Activated naive CD4-positive, alpha-beta T cell treated with anti-CD3 and anti-CD28 coated beads for 36 hours (primary cell): Measurements from ENCODE around the gene DLGAP1. TPM values are rescaled to one million over a fixed set of nuclear protein-coding genes. Genes with fewer than 3 reads are reported as not detected.
A peak's percentile ranks its signal among the peaks of the same experiment; 100 is the strongest.

Experiments
- CTCF ChIA-PET: fragments of 350-600 bp; sonication (Branson Sonifier 250); formaldehyde crosslinking; loops from one replicate; lab custom pipeline; 2021; ENCODE audit warnings: antibody characterized with exemption; lab: Charles Lee
- DNase-seq: peaks from one replicate; pipeline ENCODE4 v3.0.0-alpha.2; 2020
- H3K27ac Mint-ChIP-seq: one replicate; pipeline ENCODE4 v1.8.0; 2021; ENCODE audit warnings: mild to moderate bottlenecking, mixed read lengths
- H3K27me3 Mint-ChIP-seq: one replicate; pipeline ENCODE4 v1.8.0; 2021; ENCODE audit warnings: low read depth, mixed read lengths
- H3K36me3 Mint-ChIP-seq: one replicate; pipeline ENCODE4 v1.8.0; 2021; ENCODE audit warnings: low read depth, mixed read lengths
- H3K4me1 Mint-ChIP-seq: one replicate; pipeline ENCODE4 v1.8.0; 2021; ENCODE audit warnings: low read depth, mixed read lengths
- H3K4me3 Mint-ChIP-seq: one replicate; pipeline ENCODE4 v1.8.0; 2021; ENCODE audit warnings: mild to moderate bottlenecking, moderate library complexity, mixed read lengths
- H3K9me3 Mint-ChIP-seq: one replicate; pipeline ENCODE4 v1.8.0; 2021; ENCODE audit warnings: mixed read lengths
- intact Hi-C: fragments of 100-400 bp; cut with micrococcal nuclease; formaldehyde crosslinking; loops from one replicate; pipeline ENCODE4 v1.15.1; 2023
- total RNA-seq, 2 experiments: library from RNA; stranded (reverse); gene quantifications; one replicate each; pipeline ENCODE4 v1.2.3, GENCODE V29; 2021

The DLGAP1 gene
- total RNA-seq, 2 experiments from 2014 or later: not detected

- Mint-ChIP-seq H3K4me1 (peaks cover 15% of the 10 kb centered on the region), H3K27ac (no peak overlapping the region), H3K4me3 (no peak overlapping the region), H3K36me3 (no peaks in the 10 kb centered on the region), H3K27me3 (no peaks in the 10 kb centered on the region), H3K9me3 (no peaks in the 10 kb centered on the region)
- intact Hi-C loops: loop anchor here (5.0 to 10.0 kb wide), 3 partner anchors 372 to 675 kb away; no protein-coding TSS in a partner anchor
- CTCF ChIA-PET: interaction anchor here (1.7 kb wide), 1 partner anchor 387 kb away, joined by 8 read pairs; no protein-coding TSS in a partner anchor
- DNase-seq: no peak
These were observed 785.7 kb downstream of the DLGAP1 start for GRCh38 chr18:3669376-3669775.

DNA sequence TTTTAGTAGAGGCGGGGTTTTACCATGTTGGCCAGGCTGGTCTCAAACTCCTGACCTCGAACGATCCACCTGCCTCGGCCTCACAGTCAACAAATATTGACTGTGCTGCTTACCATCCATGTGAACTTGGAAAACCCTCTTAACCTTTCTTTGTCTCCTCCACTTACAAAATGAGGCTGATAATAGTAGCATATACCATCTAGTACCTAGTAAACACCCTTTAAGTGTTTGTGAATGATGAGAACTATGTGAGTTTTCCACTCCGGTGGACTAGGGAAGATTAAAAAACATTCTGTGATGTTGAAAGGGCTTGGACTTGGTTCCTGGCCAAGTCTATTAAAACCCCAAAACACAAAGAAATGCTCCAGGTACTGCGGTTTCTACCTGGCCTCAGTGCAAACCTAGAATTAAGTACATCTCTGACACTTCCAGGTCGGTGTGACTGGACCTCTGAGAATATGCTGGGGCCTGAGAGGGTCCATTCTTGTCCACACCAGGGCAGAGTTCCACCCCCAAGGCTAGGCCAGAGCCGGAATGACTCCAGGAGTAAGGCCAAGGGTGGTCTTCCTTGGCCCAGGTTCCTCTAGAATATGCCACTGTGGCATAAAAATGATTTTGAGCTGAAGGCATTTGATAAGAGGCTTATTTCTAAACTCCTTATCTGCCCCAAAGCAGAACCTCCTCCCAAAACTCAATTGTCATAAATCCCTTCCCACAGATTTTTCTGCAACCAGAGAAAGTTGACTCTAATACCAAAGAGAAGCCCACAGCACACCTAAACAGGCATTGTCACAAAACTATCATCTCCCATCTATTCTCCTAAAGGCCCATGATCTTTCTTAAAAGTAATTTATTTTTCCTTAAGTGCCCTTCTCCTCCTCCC, 787.6 kb downstream of the DLGAP1 start:
- H3K27ac Mint-ChIP-seq: no peak overlapping the region
- no peaks in the 10 kb centered on the region for H3K9me3 Mint-ChIP-seq
- intact Hi-C loops: loop anchor here (2.0 to 10.0 kb wide), 4 partner anchors 43 to 673 kb away; no protein-coding TSS in a partner anchor
- H3K36me3 Mint-ChIP-seq: no peaks in the 10 kb centered on the region
- no peak for DNase-seq
- CTCF ChIA-PET: interaction anchor here (0.5 to 6.7 kb wide), 32 partner anchors 8 to 420 kb away, joined by 3 to 138 read pairs (median 8); partner anchors contain the start of gene MYL12A
- H3K4me3 Mint-ChIP-seq: no peak overlapping the region
- H3K27me3 Mint-ChIP-seq: no peaks in the 10 kb centered on the region
- H3K4me1 Mint-ChIP-seq: peaks cover 16% of the 10 kb centered on the region

DNA sequence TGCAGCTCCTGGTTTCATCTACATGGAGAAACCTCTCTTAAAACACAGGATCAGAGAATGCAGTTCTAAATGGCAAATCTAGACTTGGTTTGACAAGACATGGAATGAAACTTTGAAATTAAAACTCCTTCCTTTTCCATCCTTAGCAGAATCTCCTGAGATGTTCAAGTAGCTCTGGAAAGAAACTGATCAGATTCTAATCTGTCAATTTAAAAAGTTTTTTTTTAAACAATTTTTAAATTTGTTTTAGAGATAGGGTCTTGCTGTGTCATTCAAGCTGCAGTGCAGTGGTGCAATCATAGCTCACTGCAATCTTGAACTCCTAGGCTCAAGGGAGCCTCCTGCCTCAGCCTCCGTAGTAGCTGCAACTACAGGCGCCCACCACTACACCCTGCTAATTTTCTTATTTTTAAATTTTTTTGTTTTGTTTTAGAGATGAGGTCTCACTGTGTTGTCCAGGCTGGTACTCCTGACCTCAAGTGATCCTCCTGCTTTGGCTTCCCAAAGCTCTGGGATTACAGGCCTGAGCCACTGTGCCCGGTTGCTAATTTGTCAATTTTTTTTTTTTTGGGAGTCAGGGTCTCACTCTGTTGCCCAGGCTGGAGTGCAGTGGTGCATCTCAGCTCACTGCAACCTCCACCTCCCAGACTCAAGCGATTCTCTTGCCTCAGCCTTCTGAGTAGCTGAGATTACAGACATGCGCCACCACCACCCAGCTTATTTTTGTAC, 788.4 kb downstream of the DLGAP1 start:
- H3K4me3 Mint-ChIP-seq: no peak overlapping the region
- peaks cover 22% of the 10 kb centered on the region for H3K4me1 Mint-ChIP-seq
- no peaks in the 10 kb centered on the region for H3K27me3 Mint-ChIP-seq
- CTCF ChIA-PET: interaction anchor here (0.6 to 6.7 kb wide), 72 partner anchors 9 to 1096 kb away, joined by 3 to 138 read pairs (median 6); partner anchors contain the start of gene MYL12A
- intact Hi-C loops: loop anchor here (1.0 to 10.0 kb wide), 9 partner anchors 42 to 672 kb away; no protein-coding TSS in a partner anchor
- no peak for DNase-seq
- H3K9me3 Mint-ChIP-seq: no peaks in the 10 kb centered on the region
- no peaks in the 10 kb centered on the region for H3K36me3 Mint-ChIP-seq
- H3K27ac Mint-ChIP-seq: no peak overlapping the region

GRCh38 chr18:3665780-3666525, 789.2 kb downstream of the DLGAP1 start:
- H3K27me3 Mint-ChIP-seq: no peaks in the 10 kb centered on the region
- no peak overlapping the region for H3K27ac Mint-ChIP-seq
- no peaks in the 10 kb centered on the region for H3K36me3 Mint-ChIP-seq
- intact Hi-C loops: loop anchor here (1.0 to 10.0 kb wide), 9 partner anchors 41 to 671 kb away; no protein-coding TSS in a partner anchor
- peaks cover 26% of the 10 kb centered on the region for H3K4me1 Mint-ChIP-seq
- peak; percentile 84 for DNase-seq
- CTCF ChIA-PET: interaction anchor here (0.6 to 6.7 kb wide), 82 partner anchors 8 to 1095 kb away, joined by 3 to 138 read pairs (median 5); partner anchors contain the start of gene MYL12A
- H3K4me3 Mint-ChIP-seq: peak overlapping the region; percentile 38
- H3K9me3 Mint-ChIP-seq: no peaks in the 10 kb centered on the region

DNA sequence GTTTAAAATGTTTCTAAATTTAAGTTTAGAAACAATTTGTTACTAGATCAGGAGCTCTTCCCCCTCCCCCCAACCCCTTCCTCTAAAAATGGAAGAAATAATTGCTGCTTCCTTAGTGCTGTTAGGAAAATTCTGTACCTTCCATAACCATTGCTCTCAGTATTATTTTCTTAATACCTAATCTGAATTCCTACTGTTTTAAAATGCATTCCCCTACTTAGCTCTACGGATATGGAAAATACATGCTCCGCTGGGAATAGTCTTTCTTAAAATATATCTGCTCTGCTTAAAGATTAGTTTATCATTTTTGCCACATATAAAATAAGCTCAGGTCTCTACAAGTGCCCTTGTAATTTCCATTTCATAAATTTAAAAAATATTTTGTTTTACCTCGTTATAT, 789.9 kb downstream of the DLGAP1 start:
- intact Hi-C loops: loop anchor here (5.0 to 10.0 kb wide), 3 partner anchors 368 to 670 kb away; no protein-coding TSS in a partner anchor
- no peak overlapping the region for H3K27ac Mint-ChIP-seq
- no peak for DNase-seq
- no peaks in the 10 kb centered on the region for H3K9me3 Mint-ChIP-seq
- CTCF ChIA-PET: interaction anchor here (0.6 to 6.7 kb wide), 54 partner anchors 8 to 603 kb away, joined by 3 to 138 read pairs (median 6); no protein-coding TSS in a partner anchor
- H3K4me1 Mint-ChIP-seq: peaks cover 26% of the 10 kb centered on the region
- no peaks in the 10 kb centered on the region for H3K27me3 Mint-ChIP-seq
- H3K4me3 Mint-ChIP-seq: no peak overlapping the region
- H3K36me3 Mint-ChIP-seq: no peaks in the 10 kb centered on the region

- H3K9me3 Mint-ChIP-seq: no peaks in the 10 kb centered on the region
- H3K27me3 Mint-ChIP-seq: no peaks in the 10 kb centered on the region
- no peak overlapping the region for H3K27ac Mint-ChIP-seq
- intact Hi-C loops: loop anchor here (5.0 to 10.0 kb wide), 3 partner anchors 367 to 670 kb away; no protein-coding TSS in a partner anchor
- peak; percentile 43 for DNase-seq
- no peak overlapping the region for H3K4me3 Mint-ChIP-seq
- CTCF ChIA-PET: interaction anchor here (0.6 to 6.7 kb wide), 44 partner anchors 9 to 414 kb away, joined by 3 to 138 read pairs (median 6); no protein-coding TSS in a partner anchor
- H3K4me1 Mint-ChIP-seq: peaks cover 26% of the 10 kb centered on the region
- H3K36me3 Mint-ChIP-seq: no peaks in the 10 kb centered on the region
These were observed 790.4 kb downstream of the DLGAP1 start for GRCh38 chr18:3664563-3665178.

DNA sequence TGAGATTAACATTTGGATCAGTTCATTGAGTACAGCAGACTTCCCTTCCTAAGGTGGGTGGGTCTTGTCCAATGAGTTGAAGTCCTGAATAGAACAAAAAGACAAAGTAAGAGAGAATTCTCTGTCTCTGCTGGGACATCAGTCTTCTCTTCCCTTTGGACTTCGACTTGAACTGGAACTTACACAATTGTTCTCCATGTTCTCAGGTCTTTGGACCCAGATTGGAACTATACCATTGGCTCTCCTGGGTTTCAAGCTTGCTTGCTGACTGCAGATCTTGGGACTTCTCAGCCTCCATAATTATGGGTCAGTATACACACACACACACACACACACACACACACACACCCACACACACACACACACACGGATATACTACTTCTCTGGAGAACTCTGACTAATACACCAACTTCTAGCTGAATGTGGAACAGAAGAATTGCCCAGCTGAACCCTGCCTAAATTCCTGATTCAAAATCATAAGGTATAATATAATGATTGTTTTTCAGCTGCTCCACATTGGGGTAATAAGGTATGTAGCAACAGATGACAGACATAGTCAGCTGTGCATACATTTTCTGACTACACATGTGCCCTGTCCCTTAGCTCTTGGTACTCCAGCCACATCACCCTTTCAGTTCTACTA, 791.1 kb downstream of the DLGAP1 start:
- H3K36me3 Mint-ChIP-seq: no peaks in the 10 kb centered on the region
- peaks cover 26% of the 10 kb centered on the region for H3K4me1 Mint-ChIP-seq
- no peak overlapping the region for H3K4me3 Mint-ChIP-seq
- intact Hi-C loops: loop anchor here (10.0 kb wide), 2 partner anchors 509 to 669 kb away; no protein-coding TSS in a partner anchor
- H3K27me3 Mint-ChIP-seq: no peaks in the 10 kb centered on the region
- no peak overlapping the region for H3K27ac Mint-ChIP-seq
- CTCF ChIA-PET: interaction anchor here (0.6 to 6.7 kb wide), 28 partner anchors 8 to 399 kb away, joined by 3 to 138 read pairs (median 7); no protein-coding TSS in a partner anchor
- no peak for DNase-seq
- no peaks in the 10 kb centered on the region for H3K9me3 Mint-ChIP-seq

DNA sequence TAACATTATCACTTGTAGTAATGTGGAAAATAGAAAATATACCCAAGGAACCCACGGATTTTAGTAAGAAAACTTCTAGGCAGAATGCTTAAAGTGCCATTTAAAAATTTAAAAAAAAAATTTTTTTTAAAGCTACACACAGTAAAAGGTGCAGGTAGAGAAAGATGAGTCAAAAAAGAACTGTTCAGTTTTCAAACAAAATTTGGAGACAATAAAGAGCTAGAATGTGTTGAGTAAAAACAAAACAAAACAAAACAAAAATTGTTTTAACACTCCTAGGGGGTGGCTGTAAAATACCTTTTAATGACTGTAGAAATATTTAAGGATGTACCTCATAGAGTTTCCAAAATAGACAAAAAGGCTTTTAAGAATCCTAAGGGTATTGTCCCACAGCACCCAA, 793.1 kb downstream of the DLGAP1 start:
- Mint-ChIP-seq H3K27me3 (no peaks in the 10 kb centered on the region), H3K36me3 (no peaks in the 10 kb centered on the region), H3K9me3 (no peaks in the 10 kb centered on the region), H3K4me3 (no peak overlapping the region), H3K4me1 (peaks cover 26% of the 10 kb centered on the region), H3K27ac (no peak overlapping the region)
- no peak for DNase-seq
- CTCF ChIA-PET: interaction anchor here (0.6 to 6.7 kb wide), 14 partner anchors 41 to 384 kb away, joined by 3 to 138 read pairs (median 5); no protein-coding TSS in a partner anchor
- intact Hi-C loops: loop anchor here (10.0 kb wide), 2 partner anchors 507 to 667 kb away; no protein-coding TSS in a partner anchor

GRCh38 chr18:3660739-3661515, 794.2 kb downstream of the DLGAP1 start:
- Mint-ChIP-seq H3K4me3 (no peak overlapping the region), H3K4me1 (peaks cover 23% of the 10 kb centered on the region), H3K27me3 (no peaks in the 10 kb centered on the region), H3K27ac (no peak overlapping the region), H3K36me3 (no peaks in the 10 kb centered on the region), H3K9me3 (no peaks in the 10 kb centered on the region)
- CTCF ChIA-PET: interaction anchor here (0.9 to 6.7 kb wide), 8 partner anchors 18 to 377 kb away, joined by 3 to 138 read pairs (median 6); no protein-coding TSS in a partner anchor
- intact Hi-C loops: loop anchor here (10.0 kb wide), 2 partner anchors 506 to 666 kb away; no protein-coding TSS in a partner anchor
- DNase-seq: no peak

GRCh38 chr18:3658529-3658928, 796.6 kb downstream of the DLGAP1 start:
- no peaks in the 10 kb centered on the region for H3K27me3 Mint-ChIP-seq
- no peak overlapping the region for H3K4me3 Mint-ChIP-seq
- H3K27ac Mint-ChIP-seq: no peak overlapping the region
- no peak for DNase-seq
- intact Hi-C loops: no loop called here
- H3K36me3 Mint-ChIP-seq: no peaks in the 10 kb centered on the region
- peaks cover 16% of the 10 kb centered on the region for H3K4me1 Mint-ChIP-seq
- CTCF ChIA-PET: interaction anchor here (0.7 to 1.1 kb wide), 2 partner anchors 361 to 375 kb away, joined by 3 to 4 read pairs; no protein-coding TSS in a partner anchor
- H3K9me3 Mint-ChIP-seq: no peaks in the 10 kb centered on the region
